GM21367 (cell line): Measurements from ENCODE around the gene ZNF532.

Experiments
- ATAC-seq: cut with Tn5 transposase; IDR thresholded peaks from one replicate; pipeline ENCODE4 v1.9.1; 2021; ENCODE audit not compliant: unreplicated experiment

Gene ZNF532

GRCh38 chr18:59029663-59030429 lies 165.2 kb downstream of the ZNF532 start:
- ATAC-seq: no peak

- ATAC-seq: no peak
Observed at GRCh38 chr18:59032308-59032707, 167.6 kb downstream of the ZNF532 start.

- no peak for ATAC-seq
Observed at GRCh38 chr18:59033359-59033758, 168.7 kb downstream of the ZNF532 start.

GRCh38 chr18:59033974-59034373 lies 169.3 kb downstream of the ZNF532 start:
- ATAC-seq: no peak

GRCh38 chr18:59035591-59035990 lies 170.9 kb downstream of the ZNF532 start:
- ATAC-seq: no peak
